ENCODE measurements around the gene ALS2. TPM values are rescaled to one million over a fixed set of nuclear protein-coding genes. Genes with fewer than 3 reads are reported as not detected.

The ALS2 gene
- total RNA-seq, 4 donors from 2014 or later, result 20.4 to 33.8 (median 29.2) TPM

GRCh38 chr2:201698588-201699226, 82.0 kb downstream of the ALS2 start, which contains the start of gene MPP4:
TSS of gene MPP4 (minus strand) at chr2:201698644. CDS start at chr2:201693954, 4,690 bp downstream.
- no peaks in the 10 kb centered on the region for H3K27me3 ChIP-seq
- H3K27ac ChIP-seq, result no peak within 1 kb of the TSS
- no peak for DNase-seq
- no peak within 1 kb of the TSS for H3K4me3 ChIP-seq
- TF ChIP-seq, protein P1, sequence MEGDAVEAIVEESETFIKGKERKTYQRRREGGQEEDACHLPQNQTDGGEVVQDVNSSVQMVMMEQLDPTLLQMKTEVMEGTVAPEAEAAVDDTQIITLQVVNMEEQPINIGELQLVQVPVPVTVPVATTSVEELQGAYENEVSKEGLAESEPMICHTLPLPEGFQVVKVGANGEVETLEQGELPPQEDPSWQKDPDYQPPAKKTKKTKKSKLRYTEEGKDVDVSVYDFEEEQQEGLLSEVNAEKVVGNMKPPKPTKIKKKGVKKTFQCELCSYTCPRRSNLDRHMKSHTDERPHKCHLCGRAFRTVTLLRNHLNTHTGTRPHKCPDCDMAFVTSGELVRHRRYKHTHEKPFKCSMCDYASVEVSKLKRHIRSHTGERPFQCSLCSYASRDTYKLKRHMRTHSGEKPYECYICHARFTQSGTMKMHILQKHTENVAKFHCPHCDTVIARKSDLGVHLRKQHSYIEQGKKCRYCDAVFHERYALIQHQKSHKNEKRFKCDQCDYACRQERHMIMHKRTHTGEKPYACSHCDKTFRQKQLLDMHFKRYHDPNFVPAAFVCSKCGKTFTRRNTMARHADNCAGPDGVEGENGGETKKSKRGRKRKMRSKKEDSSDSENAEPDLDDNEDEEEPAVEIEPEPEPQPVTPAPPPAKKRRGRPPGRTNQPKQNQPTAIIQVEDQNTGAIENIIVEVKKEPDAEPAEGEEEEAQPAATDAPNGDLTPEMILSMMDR (IDR thresholded peaks at IDR 0.05), result no peak
- TF ChIP-seq POLR2A (IDR thresholded peaks at IDR 0.05), result no peak
- no peaks in the 10 kb centered on the region for H3K9me3 ChIP-seq
- H3K4me1 ChIP-seq, result peaks cover 0 to 6% (median 0%) of the 10 kb centered on the region in 4 donors
- H3K36me3 ChIP-seq, result peaks cover 0 to 33% (median 0%) of the 10 kb centered on the region in 3 donors

DNA sequence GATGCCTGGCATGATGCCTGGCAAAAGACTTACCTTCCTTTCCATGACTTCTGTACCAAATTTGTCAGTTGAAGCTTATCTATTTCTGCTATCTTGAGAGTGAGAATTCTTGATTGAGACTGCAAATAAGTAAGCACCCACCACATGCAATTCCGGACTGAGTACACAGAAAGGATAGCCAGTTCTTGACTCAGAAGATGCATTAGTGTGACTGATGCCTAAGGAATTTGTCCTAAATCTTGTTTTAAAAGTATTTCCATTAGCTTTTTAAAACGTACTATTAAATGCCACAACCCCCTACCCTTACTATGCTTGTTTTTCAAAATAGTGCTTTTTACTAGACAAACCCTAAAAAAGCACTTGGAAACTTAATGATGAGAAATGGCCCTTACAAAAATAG, 82.8 kb downstream of the ALS2 start:
- Histone ChIP-seq H3K36me3 (peaks cover 0 to 25% (median 0%) of the 10 kb centered on the region in 3 donors), H3K4me1 (peaks cover 0 to 6% (median 0%) of the 10 kb centered on the region in 4 donors), H3K27me3 (no peaks in the 10 kb centered on the region), H3K9me3 (no peaks in the 10 kb centered on the region), H3K27ac (no peak overlapping the region), H3K4me3 (no peak overlapping the region)
- no peak for TF ChIP-seq POLR2A (IDR thresholded peaks at IDR 0.05)
- TF ChIP-seq, protein P1 (IDR thresholded peaks at IDR 0.05), result no peak
- DNase-seq, result no peak

DNA sequence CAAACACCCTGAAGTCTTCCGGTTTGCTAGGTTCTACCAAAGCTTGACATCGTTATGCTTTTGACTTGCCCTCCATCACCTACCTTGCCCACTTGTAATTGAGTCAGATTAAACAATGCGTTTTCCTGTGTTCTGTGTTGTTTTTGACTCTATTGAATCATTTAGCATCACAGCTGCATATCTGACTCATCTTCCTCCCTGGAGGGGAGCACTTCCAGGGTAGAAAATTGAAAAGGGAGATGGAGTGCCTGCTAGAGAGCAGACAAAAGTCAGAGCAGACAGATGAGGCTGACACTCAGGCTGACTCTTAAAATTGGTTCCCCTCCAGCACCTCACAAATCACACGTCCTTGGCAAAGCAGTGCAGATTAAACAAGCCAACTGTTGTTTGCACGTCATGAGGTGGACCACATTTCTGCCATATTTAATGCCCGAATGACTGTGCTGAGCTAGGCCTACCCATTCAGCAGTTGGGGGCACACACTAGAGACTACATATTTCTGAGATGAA, 84.5 kb downstream of the ALS2 start:
- H3K27me3 ChIP-seq, result no peaks in the 10 kb centered on the region
- H3K27ac ChIP-seq, result no peak overlapping the region
- H3K4me3 ChIP-seq, result no peak overlapping the region
- peaks cover 0 to 6% (median 0%) of the 10 kb centered on the region in 4 donors for H3K4me1 ChIP-seq
- no peak for DNase-seq
- H3K36me3 ChIP-seq, result peaks cover 0 to 8% (median 0%) of the 10 kb centered on the region in 3 donors
- TF ChIP-seq POLR2A (IDR thresholded peaks at IDR 0.05), result no peak
- TF ChIP-seq, protein P1 (IDR thresholded peaks at IDR 0.05), result no peak
- H3K9me3 ChIP-seq, result no peaks in the 10 kb centered on the region

- Histone ChIP-seq H3K36me3 (no peaks in the 10 kb centered on the region), H3K4me1 (no peaks in the 10 kb centered on the region), H3K4me3 (no peak overlapping the region), H3K27ac (no peak overlapping the region), H3K27me3 (no peaks in the 10 kb centered on the region), H3K9me3 (no peaks in the 10 kb centered on the region)
- TF ChIP-seq, protein P1 (IDR thresholded peaks at IDR 0.05), result no peak
- TF ChIP-seq POLR2A (IDR thresholded peaks at IDR 0.05), result no peak
- DNase-seq, result no peak
Measured at GRCh38 chr2:201685156-201685555, 95.6 kb downstream of the ALS2 start.

GRCh38 chr2:201680743-201681142, 100.0 kb downstream of the ALS2 start:
- no peaks in the 10 kb centered on the region for H3K9me3 ChIP-seq
- no peak for DNase-seq
- H3K4me3 ChIP-seq, result no peak overlapping the region
- no peaks in the 10 kb centered on the region for H3K27me3 ChIP-seq
- no peak for TF ChIP-seq POLR2A (IDR thresholded peaks at IDR 0.05)
- TF ChIP-seq, protein P1 (IDR thresholded peaks at IDR 0.05), result no peak
- no peaks in the 10 kb centered on the region for H3K4me1 ChIP-seq
- H3K36me3 ChIP-seq, result no peaks in the 10 kb centered on the region
- H3K27ac ChIP-seq, result no peak overlapping the region
